GM21717 (cell line): ENCODE data around the gene KRT78.

Source experiments
- ATAC-seq: cut with Tn5 transposase; IDR thresholded peaks from one replicate; pipeline ENCODE4 v1.9.1; 2021; ENCODE audit warnings: mild to moderate bottlenecking, moderate library complexity; ENCODE audit not compliant: unreplicated experiment

KRT78 gene

GRCh38 chr12:52825961-52826360 is 22.8 kb downstream of the KRT78 start:
- no peak for ATAC-seq

- no peak for ATAC-seq
Measured at GRCh38 chr12:52824741-52825410, 23.9 kb downstream of the KRT78 start.

- no peak for ATAC-seq
Measured at GRCh38 chr12:52823761-52824450, 24.9 kb downstream of the KRT78 start.

GRCh38 chr12:52822771-52823510 is 25.9 kb downstream of the KRT78 start:
- ATAC-seq, result no peak

GRCh38 chr12:52821826-52822660 is 26.8 kb downstream of the KRT78 start:
- ATAC-seq, result no peak

- ATAC-seq, result no peak
Measured at GRCh38 chr12:52821071-52821730, 27.6 kb downstream of the KRT78 start.

- ATAC-seq, result no peak
Measured at GRCh38 chr12:52820521-52820920, 28.3 kb downstream of the KRT78 start.

- no peak for ATAC-seq
Measured at GRCh38 chr12:52819731-52820510, 28.9 kb downstream of the KRT78 start.

GRCh38 chr12:52818887-52819420 is 29.8 kb downstream of the KRT78 start:
- no peak for ATAC-seq

- ATAC-seq, result no peak
Measured at GRCh38 chr12:52818388-52818787, 30.4 kb downstream of the KRT78 start.

GRCh38 chr12:52817699-52818238 is 31.0 kb downstream of the KRT78 start:
- ATAC-seq, result no peak

GRCh38 chr12:52817003-52817698 is 31.6 kb downstream of the KRT78 start:
- no peak for ATAC-seq

- ATAC-seq, result no peak
Measured at GRCh38 chr12:52815676-52816588, 32.9 kb downstream of the KRT78 start.

- ATAC-seq, result no peak
Measured at GRCh38 chr12:52815161-52815560, 33.6 kb downstream of the KRT78 start.

- ATAC-seq, result no peak
Measured at GRCh38 chr12:52814710-52815155, 34.1 kb downstream of the KRT78 start.

- ATAC-seq, result no peak
Measured at GRCh38 chr12:52813885-52814709, 34.7 kb downstream of the KRT78 start, which contains the start of gene KRT4. Gene KRT4, minus strand, starts transcription at chr12:52814116. Its CDS starts 58 bp downstream, at chr12:52814058.
